Caki2 (cell line): ENCODE data around the gene SRGN. TPM values are rescaled to one million over a fixed set of nuclear protein-coding genes. Genes with fewer than 3 reads are reported as not detected.
"Not testable (repeated sequence)": the region's sequence is repeated elsewhere in the genome, so short reads cannot be mapped to it uniquely, and the experiment has no call there.

Experiments used
- DNase-seq: peaks from one replicate; pipeline ENCODE4 v3.0.0-alpha.2; 2015; ENCODE audit warnings: low read depth
- in situ Hi-C: cut with HindIII; loops from 2 replicates; pipeline ENCODE4 v1.10.0; 2016; ENCODE audit warnings: low sequenced_read_pairs, low pct_unique_long_range_greater_than_20kb, mixed read lengths
- total RNA-seq: library from RNA; depleted of rRNA; stranded (reverse); fragments of >200 nt; shearing (Covaris generic); gene quantifications from 2 replicates; pipeline ENCODE4 v1.2.3, GENCODE V29; 2014; ENCODE audit warnings: low replicate concordance; rRNA removed

SRGN gene, protein sequence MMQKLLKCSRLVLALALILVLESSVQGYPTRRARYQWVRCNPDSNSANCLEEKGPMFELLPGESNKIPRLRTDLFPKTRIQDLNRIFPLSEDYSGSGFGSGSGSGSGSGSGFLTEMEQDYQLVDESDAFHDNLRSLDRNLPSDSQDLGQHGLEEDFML
- total RNA-seq, result 288 and 293 TPM in 2 replicates

DNA sequence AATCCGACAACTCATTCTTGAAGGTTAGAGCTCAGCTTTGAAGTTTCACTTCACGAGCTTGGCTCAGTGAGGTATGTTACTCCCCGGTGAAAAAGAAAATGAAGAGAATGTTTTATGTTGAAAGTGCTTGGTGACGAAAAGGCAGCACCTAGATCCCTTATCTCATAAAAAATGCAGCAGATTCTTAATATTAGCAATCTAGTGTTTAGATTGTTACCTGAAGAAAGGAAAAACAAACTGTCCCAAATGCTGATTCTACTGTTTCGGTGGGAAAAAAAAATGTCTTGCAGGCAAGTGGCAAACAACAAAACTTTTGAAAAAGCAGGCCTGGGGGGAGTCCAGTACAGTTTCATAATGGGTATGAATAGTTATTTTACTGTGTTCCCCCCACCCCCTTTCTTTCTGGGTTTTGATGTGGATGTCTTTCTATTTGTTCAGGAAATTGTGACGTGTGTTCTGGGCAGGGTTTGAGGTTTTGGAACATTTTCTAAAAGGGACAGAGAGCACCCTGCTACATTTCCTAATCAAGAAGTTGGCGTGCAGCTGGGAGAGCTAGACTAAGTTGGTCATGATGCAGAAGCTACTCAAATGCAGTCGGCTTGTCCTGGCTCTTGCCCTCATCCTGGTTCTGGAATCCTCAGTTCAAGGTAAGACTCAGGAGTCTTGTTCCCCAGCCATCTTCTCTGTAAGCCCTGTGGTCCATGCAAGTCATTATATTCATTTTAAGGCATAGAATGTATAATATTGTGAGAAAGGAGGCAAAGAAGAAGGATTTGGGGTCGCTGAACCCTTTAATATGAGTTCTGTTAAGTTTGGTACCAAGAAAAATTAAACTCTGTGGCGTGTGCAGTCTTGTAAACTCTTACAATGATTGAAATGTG, at the start of gene SRGN:
Gene SRGN, plus strand, starts transcription at position 514 of the 881 bp plus-strand sequence. Its CDS starts 55 bp downstream, at position 569.
- peak; percentile 69 for DNase-seq
- in situ Hi-C loops, result no loop called here

DNA sequence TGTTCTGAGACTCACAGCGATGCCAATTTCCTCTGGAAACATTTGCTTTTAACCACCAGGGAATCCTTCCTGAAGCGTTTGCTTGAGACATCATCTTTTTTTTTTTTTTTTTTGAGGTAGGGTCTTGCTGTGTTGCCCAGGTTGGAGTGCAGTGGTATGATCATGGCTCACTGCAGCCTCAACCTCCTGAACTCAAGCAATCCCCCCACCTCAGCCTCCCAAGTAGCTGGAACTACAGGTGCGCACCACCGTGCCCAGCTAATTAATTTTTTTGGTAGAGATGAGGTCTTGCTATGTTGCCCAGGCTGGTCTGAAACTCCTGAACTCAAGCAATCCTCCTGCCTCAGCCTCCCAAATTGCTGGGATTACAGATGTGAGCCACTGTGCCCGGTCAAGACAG, 47.0 kb upstream of the SRGN start:
- in situ Hi-C loops, DNase-seq: not testable (repeated sequence)

DNA sequence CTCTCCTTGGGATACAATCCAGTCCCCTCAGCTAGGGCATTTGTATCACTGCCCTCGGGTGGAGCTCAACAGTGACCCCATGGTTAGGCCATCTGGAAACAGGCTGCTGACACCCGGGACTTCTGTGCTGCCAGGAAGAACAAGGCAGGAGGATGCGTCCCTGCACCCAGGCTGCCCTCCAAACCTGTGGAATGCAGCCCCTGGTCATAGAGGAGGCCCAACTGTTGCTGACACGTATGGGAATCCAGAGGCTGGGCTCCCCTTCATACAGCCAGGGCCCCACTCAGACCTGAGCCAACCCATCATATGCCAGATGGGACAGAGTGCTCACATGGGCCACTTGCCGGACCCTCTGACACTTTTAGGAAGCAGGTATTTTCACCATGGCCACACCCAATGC, 45.5 kb upstream of the SRGN start:
- in situ Hi-C loops, result no loop called here
- DNase-seq, result no peak

DNA sequence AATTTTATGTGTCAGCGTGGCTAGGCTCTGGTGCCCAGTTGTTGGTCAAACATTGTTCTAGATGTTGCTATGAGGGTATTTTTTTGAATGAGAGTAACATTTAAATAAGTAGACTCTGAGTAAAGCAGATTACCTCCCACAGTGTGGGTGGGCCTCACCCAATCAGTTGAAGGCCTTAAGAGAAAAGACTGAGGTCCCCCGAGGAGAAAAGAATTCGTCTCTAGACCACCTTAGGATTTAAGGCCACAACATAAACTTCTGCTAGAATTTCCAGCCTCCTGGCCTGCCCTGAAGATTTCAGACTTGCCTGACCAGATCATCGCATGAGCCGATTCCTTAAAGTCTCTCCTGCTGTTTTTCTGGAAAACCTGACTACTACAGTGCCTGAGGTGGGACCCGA, 45.1 kb upstream of the SRGN start:
- DNase-seq, result no peak
- in situ Hi-C loops, result no loop called here

DNA sequence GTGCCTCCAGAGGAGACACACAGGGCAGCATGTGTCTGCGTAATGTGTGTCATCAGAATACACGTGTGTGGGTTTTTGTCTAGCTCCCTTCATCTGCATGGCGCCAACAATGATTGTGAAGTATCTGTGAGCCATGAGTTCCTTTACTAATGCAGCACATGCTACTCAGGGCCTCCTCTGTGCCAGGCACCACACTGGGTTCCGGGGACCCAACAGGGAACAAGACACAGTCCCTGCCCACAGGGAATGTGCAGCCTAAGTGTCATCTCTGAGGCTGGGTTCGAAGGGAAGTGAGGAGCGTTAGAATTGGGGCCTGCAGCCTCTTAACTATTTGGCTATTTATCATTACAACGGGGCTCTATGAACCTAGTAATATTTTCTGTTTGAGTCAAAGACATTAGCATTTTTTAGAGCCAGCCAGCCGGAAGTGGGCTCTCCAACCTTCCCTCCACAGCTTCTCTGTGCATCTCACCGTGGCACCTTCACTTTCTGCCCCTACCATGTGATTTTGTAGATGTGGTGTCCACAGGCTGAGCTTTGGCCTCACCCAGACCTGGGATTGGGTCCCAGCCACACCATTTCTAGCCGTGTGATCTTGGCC, 43.9 kb upstream of the SRGN start:
- in situ Hi-C loops, result no loop called here
- no peak for DNase-seq

DNA sequence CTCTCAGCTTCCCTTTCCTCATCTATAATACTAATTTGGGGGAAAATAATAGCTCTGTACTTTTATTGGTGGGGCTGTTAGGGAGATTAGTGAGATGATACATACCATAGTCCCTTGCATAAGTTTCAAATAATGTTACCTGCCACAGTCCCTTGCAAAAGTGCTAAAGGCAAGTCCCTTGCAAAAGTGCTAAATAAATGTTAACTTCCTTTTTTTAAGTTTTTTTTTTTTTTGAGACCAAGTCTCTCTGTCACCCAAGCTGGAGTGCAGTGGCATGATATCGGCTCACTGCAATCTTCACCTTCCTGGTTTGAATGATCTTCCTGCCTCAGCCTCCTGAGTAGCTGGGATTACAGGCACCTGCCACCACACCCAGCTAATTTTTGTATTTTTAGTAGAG, 43.4 kb upstream of the SRGN start:
- DNase-seq, result no peak
- in situ Hi-C loops, result no loop called here

DNA sequence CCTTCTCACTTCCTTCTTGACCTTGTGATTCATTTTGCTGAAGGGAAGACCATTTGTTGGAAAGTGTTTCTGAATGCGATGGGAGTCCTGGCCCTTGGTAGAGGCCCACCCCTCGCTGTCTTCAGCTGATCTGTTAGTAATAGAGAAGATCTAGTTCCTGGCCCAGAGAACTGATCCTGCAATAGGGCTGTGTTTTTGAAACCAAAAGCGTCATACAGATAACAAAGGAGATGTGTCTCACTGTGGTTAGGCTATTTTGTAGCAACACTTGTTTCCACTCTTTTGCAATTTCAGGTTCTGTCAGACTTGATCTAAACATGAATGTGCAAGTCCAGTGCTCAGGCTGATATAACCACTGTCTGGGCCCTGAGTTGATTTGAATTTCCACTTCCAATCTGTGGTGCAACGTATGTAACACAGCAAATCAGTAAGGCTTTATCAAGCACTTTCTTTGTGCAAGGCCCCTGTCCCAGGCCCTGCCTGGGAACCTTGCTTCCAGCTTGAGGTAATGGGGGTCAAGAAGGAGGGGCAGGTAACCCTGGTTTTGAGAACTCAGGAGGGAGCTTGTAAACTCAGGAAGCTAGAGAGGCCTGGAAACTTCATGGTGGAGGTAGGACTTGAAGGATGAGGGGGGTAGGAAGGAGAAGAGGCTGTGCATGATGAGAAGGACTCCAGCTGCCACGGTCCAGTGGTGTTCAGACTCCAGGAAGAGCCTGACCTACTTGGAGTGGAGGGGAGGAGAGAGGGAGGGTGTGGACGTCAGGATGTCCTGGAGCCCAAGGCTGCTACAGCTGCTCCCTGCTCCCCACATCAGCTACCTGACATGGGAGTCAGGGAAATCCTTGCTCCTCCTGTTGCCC, 42.2 kb upstream of the SRGN start:
- in situ Hi-C loops, result no loop called here
- peak; percentile 14 for DNase-seq

DNA sequence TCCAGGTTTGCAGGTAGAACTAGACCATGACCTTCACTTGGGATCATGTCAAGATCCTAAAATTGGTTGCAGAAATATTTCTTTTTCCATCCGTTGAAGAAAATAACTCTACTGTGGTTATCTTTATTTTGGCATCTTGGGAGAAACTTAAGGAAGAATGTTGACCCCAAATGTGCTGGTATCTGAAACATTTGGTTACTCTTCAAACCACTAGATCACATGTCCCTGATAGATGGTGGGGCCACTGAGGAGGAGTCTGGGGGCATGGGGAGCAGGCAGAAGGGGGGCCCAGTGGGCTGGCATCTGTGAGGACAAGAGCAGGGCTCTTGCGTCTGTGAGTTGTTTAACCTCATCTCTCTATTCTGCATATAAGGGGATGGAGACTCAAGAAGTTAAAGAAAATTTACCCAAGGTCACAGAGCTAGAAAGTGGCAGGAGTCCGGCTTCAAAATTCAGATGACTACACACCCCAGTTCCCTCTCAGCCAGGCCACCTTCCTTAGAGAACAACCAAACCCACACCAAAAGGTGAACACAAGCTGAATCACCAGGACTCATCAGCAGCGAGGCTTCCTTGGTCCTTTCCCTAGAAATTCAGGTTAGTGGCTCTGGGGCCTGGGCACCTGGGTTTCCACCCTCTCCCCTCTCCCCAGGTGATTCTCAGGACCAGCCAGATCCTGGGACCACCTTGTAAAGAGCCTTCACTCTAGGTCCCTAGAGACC, 40.6 kb upstream of the SRGN start:
- no peak for DNase-seq
- in situ Hi-C loops, result no loop called here

DNA sequence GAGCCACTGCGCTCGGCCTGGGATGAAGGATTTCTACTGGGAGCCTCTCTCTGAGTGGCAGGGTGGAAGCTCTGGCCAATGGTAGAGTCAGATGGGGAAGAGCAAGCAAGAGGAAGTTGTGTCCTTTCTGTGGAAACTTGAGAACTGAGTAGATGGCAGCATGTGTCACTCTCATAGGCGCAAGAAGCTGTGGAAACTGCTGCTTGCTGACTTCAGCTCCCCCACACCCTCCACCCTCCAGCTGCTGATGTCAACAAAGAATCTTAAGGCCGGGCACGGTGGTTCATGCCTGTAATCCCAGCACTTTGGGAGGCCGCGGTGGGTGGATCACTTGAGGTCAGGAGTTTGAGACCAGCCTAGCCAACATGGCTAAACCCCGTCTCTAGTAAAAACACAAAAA, 39.8 kb upstream of the SRGN start:
- DNase-seq, result no peak
- in situ Hi-C loops, result no loop called here

DNA sequence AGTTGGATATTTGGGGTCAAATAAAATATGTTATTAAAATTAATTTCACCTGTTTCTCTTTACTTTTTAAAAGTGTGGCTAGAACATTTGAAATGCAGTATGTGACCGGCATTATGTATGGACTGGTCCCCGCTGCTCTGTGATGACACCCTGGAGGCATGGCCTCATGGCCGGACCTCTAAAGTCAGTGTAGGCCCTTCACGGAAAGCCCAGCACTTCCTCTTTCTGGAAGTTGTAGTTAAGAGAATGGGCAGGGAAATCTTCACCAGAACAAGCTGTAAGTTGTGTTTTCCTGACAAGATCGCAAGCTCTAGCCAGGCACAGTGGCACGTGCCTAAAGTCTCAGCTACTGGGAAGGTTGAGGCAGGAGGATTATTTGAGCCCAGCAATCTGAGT, 38.3 kb upstream of the SRGN start:
- in situ Hi-C loops, result no loop called here
- DNase-seq, result no peak

DNA sequence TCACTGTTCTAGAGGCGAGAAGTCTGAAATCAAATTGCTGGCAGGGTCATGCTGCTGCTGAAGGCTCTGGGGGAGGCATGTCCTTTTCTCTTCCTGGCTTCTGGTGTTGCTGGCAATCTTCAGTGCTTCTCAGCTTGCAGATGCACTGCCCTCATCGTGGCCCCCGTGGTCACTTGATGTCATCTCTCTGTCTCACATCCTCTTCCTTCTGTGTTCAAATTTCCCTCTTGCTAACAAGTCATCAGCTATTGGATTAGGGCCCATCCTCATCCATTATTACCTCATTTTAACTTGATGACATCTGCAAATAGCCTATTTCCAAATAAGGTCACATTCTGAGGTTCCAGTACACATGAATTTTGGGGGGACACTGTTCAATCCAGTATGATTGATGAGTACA, 36.6 kb upstream of the SRGN start:
- no peak for DNase-seq
- in situ Hi-C loops, result no loop called here

DNA sequence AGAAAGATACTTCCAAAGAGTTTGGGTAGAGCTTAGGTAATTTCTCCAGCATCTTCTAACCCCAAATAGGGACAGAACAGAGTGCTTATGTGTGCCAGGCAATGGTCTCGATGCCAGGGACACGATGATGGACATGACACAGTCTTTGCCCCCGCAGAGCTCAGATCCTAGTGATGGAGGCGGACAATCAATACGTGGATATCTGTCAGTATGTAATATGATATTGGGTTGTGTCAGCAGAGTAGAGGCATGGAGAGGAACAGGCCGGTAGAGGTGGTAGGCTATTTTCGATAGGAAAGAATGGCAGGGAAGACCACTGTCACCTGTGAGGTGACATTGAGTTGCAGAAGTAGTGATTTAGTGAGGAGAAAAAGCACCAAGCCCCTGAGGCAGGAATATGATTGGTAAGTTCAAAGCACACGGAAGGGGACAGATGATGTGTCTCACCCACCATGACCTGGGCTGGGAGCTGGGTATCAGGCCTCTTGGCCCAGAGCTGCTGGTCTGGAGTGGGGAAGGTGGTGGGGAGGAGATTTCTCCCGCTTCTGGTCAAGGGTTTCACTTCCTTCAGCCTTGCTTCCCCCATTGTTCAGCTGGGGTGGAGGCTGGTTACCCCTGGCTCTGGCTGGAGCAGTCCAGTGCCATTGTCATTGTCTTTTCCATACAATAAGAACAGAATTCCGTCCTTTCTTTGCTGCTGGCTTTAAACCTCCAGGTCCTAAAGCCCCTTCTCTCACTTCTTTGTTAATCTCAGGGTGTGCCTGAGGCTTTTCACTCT, 36.0 kb upstream of the SRGN start:
- in situ Hi-C loops, result no loop called here
- no peak for DNase-seq

DNA sequence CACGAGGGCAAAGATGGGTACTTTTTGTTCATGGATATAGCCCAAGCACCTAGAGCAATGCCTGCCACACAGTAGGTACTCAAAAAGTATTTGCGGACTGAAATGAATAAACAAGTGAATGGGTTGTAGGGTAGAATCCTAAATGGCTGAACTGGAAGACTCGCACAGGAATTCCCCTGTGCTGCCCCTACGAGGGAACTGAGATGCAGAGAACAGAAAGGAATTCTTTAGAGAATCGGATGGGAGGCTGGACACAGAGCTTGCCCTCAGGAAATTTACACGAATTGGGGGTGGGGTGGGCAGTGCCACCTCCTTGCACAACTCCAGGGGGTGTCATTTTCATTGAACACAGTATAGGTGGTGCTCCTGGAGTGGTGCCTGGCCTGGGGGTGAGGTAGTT, 35.2 kb upstream of the SRGN start:
- in situ Hi-C loops, result no loop called here
- no peak for DNase-seq

DNA sequence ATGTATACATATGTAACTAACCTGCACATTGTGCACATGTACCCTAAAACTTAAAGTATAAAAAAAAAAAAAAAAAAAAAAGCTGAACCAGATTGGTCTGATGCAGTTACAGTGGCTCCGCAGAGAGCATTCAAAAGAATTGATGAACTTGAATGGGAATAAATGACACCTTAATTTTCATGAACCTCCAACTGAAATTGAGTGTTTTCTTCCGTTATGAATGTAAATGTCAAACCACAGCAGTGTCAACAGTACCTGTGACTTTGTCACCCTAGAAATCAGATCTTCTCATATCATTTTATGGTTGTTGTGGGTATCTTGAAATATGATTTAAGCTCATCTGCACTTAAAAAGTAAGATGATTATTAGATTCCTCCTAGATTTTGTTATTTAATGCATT, 32.7 kb upstream of the SRGN start:
- in situ Hi-C loops, result no loop called here
- no peak for DNase-seq

DNA sequence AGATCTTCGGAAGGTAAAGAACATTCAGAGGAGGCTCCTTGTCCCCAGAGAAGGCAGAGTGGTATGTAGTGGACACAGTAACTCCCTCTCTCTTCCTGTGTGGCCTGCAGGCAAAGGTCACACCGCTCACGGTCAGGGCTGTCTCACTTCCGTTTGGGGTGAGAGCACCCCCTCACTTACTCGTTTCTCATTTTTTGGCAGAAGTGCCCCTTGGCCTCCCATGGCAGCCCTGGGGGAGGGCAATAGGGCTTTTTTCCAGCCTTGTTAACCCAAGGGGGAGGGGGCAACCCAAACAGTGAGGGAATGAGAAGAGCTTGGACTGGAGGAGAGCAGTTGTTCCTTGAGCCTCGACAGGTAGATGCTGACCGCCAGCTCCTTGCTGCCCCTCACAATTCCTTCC, 31.8 kb upstream of the SRGN start:
- no peak for DNase-seq
- in situ Hi-C loops, result no loop called here

DNA sequence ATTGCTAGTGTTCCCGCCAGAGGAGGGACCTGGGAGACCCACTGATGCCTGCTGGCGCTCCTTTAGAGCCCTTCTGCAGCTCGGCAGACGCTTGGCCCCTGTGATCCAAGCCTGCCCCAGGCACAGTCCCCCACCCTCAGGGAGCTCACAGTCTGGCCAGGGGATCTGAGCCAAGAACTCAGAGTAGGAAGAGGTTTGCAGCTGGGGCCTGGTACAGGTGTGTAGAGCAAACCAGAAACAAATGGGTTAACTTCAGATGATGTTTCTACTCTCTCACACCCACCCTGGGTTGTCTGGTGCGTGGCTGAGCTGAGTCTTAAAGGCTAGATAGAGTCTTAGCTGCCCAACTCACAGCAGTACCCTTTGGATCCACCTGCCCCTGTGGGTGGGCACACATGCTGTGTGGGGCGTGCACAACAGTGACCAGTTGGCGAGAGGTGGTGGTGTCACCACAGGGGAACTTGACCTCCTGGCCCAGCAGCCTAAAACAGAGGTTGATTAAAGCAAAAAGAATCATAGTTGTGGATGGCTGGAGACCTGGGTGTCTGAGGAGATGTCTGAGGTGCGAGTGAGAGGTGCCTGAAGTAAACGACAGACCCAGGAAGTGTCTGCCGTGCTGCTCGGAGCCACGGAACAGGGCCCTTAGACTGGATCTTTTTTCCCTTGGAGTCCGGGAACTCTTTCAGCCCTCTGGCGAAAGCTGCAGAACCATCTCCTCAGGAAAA, 31.2 kb upstream of the SRGN start:
- in situ Hi-C loops, result no loop called here

More for the DNA sequence above, 31.2 kb upstream of the SRGN start:
- no peak for DNase-seq
